ENCODE measurements around the gene UBE2Z.
A peak's percentile ranks its signal among the peaks of the same experiment; 100 is the strongest.

Gene UBE2Z

GRCh38 chr17:48892940-48893645 lies 15.1 kb upstream of the UBE2Z start (continued):
- TF ChIP-seq, protein P1, sequence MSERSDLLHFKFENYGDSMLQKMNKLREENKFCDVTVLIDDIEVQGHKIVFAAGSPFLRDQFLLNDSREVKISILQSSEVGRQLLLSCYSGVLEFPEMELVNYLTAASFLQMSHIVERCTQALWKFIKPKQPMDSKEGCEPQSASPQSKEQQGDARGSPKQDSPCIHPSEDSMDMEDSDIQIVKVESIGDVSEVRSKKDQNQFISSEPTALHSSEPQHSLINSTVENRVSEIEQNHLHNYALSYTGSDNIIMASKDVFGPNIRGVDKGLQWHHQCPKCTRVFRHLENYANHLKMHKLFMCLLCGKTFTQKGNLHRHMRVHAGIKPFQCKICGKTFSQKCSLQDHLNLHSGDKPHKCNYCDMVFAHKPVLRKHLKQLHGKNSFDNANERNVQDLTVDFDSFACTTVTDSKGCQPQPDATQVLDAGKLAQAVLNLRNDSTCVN (tag by site-specific recombination; optimal IDR thresholded peaks at IDR 0.05): peak; percentile 22
- no peak for TF ChIP-seq IKZF3 (tag by site-specific recombination; IDR thresholded peaks at IDR 0.05)
- no peak for TF ChIP-seq ZNF433 (tag by site-specific recombination; IDR thresholded peaks at IDR 0.05; ENCODE audit: low read depth)
- TF ChIP-seq ZNF621 (tag by site-specific recombination; IDR thresholded peaks at IDR 0.05): no peak
- TF ChIP-seq ZNF792 (tag by site-specific recombination; IDR thresholded peaks at IDR 0.05): no peak
- TF ChIP-seq, protein P2, sequence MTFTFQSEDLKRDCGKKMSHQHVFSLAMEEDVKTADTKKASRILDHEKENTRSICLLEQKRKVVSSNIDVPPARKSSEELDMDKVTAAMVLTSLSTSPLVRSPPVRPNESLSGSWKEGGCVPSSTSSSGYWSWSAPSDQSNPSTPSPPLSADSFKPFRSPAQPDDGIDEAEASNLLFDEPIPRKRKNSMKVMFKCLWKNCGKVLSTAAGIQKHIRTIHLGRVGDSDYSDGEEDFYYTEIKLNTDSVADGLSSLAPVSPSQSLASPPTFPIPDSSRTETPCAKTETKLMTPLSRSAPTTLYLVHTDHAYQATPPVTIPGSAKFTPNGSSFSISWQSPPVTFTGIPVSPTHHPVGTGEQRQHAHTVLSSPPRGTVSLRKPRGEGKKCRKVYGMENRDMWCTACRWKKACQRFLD (tag by site-specific recombination; IDR thresholded peaks at IDR 0.05): no peak
- TF ChIP-seq ZNF670 (tag by site-specific recombination; IDR thresholded peaks at IDR 0.05; ENCODE audit: low read depth): no peak
- TF ChIP-seq ZNF639 (tag by site-specific recombination; IDR thresholded peaks at IDR 0.05): peak; percentile 69; the same call in 1 of the 2 replicates
- TF ChIP-seq ZBTB20 (tag by site-specific recombination; IDR thresholded peaks at IDR 0.05): no peak
- no peak for TF ChIP-seq ZNF654 (tag by site-specific recombination; IDR thresholded peaks at IDR 0.05; ENCODE audit: low read depth)
- TF ChIP-seq ZNF510 (tag by site-specific recombination; IDR thresholded peaks at IDR 0.05; ENCODE audit: insufficient replicate concordance): no peak
- TF ChIP-seq, protein P3, sequence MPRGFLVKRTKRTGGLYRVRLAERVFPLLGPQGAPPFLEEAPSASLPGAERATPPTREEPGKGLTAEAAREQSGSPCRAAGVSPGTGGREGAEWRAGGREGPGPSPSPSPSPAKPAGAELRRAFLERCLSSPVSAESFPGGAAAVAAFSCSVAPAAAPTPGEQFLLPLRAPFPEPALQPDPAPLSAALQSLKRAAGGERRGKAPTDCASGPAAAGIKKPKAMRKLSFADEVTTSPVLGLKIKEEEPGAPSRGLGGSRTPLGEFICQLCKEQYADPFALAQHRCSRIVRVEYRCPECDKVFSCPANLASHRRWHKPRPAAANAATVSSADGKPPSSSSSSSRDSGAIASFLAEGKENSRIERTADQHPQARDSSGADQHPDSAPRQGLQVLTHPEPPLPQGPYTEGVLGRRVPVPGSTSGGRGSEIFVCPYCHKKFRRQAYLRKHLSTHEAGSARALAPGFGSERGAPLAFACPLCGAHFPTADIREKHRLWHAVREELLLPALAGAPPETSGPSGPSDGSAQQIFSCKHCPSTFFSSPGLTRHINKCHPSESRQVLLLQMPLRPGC (tag by site-specific recombination; IDR thresholded peaks at IDR 0.05): 0 out of 2 replicates have a peak, but pooled peaks have one; percentile 4
- TF ChIP-seq SP7 (tag by site-specific recombination; IDR thresholded peaks at IDR 0.05): peak; percentile 7; the same call in 1 of the 2 replicates
- TF ChIP-seq ZNF76 (tag by site-specific recombination; IDR thresholded peaks at IDR 0.05; ENCODE audit: borderline replicate concordance, low read depth): 0 out of 2 replicates have a peak, but pooled peaks have one; percentile 11
- TF ChIP-seq TCF7L2 (IDR thresholded peaks at IDR 0.05; ENCODE audit: borderline replicate concordance, low read depth, low read length): no peak
- TF ChIP-seq, protein P4, sequence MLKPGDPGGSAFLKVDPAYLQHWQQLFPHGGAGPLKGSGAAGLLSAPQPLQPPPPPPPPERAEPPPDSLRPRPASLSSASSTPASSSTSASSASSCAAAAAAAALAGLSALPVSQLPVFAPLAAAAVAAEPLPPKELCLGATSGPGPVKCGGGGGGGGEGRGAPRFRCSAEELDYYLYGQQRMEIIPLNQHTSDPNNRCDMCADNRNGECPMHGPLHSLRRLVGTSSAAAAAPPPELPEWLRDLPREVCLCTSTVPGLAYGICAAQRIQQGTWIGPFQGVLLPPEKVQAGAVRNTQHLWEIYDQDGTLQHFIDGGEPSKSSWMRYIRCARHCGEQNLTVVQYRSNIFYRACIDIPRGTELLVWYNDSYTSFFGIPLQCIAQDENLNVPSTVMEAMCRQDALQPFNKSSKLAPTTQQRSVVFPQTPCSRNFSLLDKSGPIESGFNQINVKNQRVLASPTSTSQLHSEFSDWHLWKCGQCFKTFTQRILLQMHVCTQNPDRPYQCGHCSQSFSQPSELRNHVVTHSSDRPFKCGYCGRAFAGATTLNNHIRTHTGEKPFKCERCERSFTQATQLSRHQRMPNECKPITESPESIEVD (tag by site-specific recombination; IDR thresholded peaks at IDR 0.05): no peak
- 0 out of 2 replicates have a peak, but pooled peaks have one; percentile 18 for TF ChIP-seq ZNF398 (tag by site-specific recombination; IDR thresholded peaks at IDR 0.05)
- 0 out of 2 replicates have a peak, but pooled peaks have one; percentile 65 for TF ChIP-seq ZNF324 (tag by site-specific recombination; IDR thresholded peaks at IDR 0.05)
- TF ChIP-seq ZNF677 (tag by site-specific recombination; IDR thresholded peaks at IDR 0.05): no peak
- TF ChIP-seq ZNF157 (tag by site-specific recombination; IDR thresholded peaks at IDR 0.05): no peak
- no peak for TF ChIP-seq ZNF561 (tag by site-specific recombination; IDR thresholded peaks at IDR 0.05; ENCODE audit: borderline replicate concordance)
- TF ChIP-seq GFI1B (tag by site-specific recombination; IDR thresholded peaks at IDR 0.05): no peak
- no peak for TF ChIP-seq ZNF214 (tag by site-specific recombination; IDR thresholded peaks at IDR 0.05; ENCODE audit: borderline replicate concordance)
- no peak for TF ChIP-seq ZNF426 (tag by site-specific recombination; IDR thresholded peaks at IDR 0.05)
- no peak for TF ChIP-seq ZNF777 (tag by site-specific recombination; IDR thresholded peaks at IDR 0.05; ENCODE audit: borderline replicate concordance)
- no peak for TF ChIP-seq ZNF664 (tag by site-specific recombination; IDR thresholded peaks at IDR 0.05)
- no peak for TF ChIP-seq REPIN1 (tag by site-specific recombination; IDR thresholded peaks at IDR 0.05; ENCODE audit: low read depth)
- no peak for TF ChIP-seq SP3 (tag by site-specific recombination; IDR thresholded peaks at IDR 0.05)
- 0 out of 2 replicates have a peak, but pooled peaks have one; percentile 31 for TF ChIP-seq ZFP37 (tag by site-specific recombination; IDR thresholded peaks at IDR 0.05)
- TF ChIP-seq ZNF521 (tag by site-specific recombination; IDR thresholded peaks at IDR 0.05): no peak

Measured in HEK293 (cell line).